ENCODE measurements around the gene ATP6AP1.

DNA sequence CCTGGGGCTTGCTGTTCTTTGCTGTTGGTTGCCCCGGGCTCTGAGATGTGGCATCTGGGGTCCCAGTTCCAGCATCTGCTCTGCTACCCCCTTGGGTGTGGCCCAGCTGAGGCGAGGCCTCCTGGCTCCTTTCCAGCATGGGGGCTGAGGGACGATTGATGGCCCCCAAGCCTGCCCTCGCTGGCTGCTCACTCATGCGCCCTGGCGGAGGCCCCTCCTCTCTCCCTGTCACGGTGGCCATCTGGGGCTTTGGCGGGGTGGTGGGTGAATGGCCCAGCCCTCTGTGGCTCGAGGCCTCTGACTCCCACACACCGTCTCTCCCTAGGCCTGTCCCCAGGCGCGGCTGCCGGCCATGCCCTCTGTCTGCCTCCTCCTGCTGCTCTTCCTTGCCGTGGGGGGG lies 31.4 kb downstream of the ATP6AP1 start:
- TF ChIP-seq CTCF (IDR thresholded peaks at IDR 0.05; ENCODE audit: low read depth, low read length, poor library complexity, severe bottlenecking) (no peak), EZH2phosphoT487 (IDR thresholded peaks at IDR 0.05; ENCODE audit: borderline replicate concordance, low read length) (no peak)

All from DOHH2 (cell line).